Breast epithelium (tissue), 4 donors: Measurements from ENCODE around the gene UBE3B. TPM values are rescaled to one million over a fixed set of nuclear protein-coding genes. Genes with fewer than 3 reads are reported as not detected.

Source experiments
- DNase-seq, 2 donors: peaks; one replicate each; pipeline ENCODE4 v3.0.0-alpha.2; 2019; ENCODE audit warnings: low spot score in 2 of 2
- H3K27ac ChIP-seq, 2 donors: fragments of 200-600 bp; sonication (generic) in 1 of 2; one replicate each; pipeline ENCODE4 v1.5.1; 2016 to 2019; ENCODE audit warnings: mild to moderate bottlenecking in 1 of 2
- H3K27me3 ChIP-seq, 2 donors: fragments of 200-600 bp; sonication (generic) in 1 of 2; one replicate each; pipeline versions ENCODE4 v1.5.1 to v1.6.0; 2017 to 2019; ENCODE audit warnings: control low read depth in 1 of 2, mild to moderate bottlenecking in 1 of 2
- H3K36me3 ChIP-seq: fragments of 200-600 bp; one replicate; pipeline ENCODE4 v1.5.1; 2019
- H3K4me1 ChIP-seq, 2 donors: fragments of 200-600 bp; sonication (generic); one replicate each; pipeline ENCODE4 v1.5.1; 2016 to 2019; ENCODE audit warnings: control low read depth in 1 of 2
- H3K4me3 ChIP-seq, 3 donors: fragments of 200-600 bp; sonication (generic); 1 replicate in 2 of 3; 2 replicates in 1 of 3; pipeline ENCODE4 v1.5.1; 2016 to 2019; ENCODE audit warnings: mild to moderate bottlenecking in 3 of 3, moderate library complexity in 2 of 3
- H3K9me3 ChIP-seq, 2 donors: fragments of 200-600 bp; sonication (generic) in 1 of 2; one replicate each; pipeline ENCODE4 v1.5.1; 2016 to 2019; ENCODE audit warnings: control low read depth in 1 of 2
- POLR2A ChIP-seq: fragments of 450-650 bp; IDR thresholded peaks from one replicate; pipeline ENCODE4 v1.6.1; 2016; ENCODE audit warnings: antibody characterized with exemption, mild to moderate bottlenecking, moderate library complexity
- POLR2AphosphoS5 ChIP-seq, 3 donors: sonication (generic); formaldehyde crosslinking; IDR thresholded peaks; one replicate each; pipeline ENCODE4 v1.6.1; 2017; ENCODE audit warnings: antibody characterized with exemption in 3 of 3
- intact Hi-C: fragments of 100-400 bp; cut with DNase I; formaldehyde crosslinking; loops from one replicate; pipeline ENCODE4 v1.15.1; 2023; ENCODE audit warnings: low total_unique reads
- total RNA-seq, 3 donors: library from RNA; depleted of rRNA; stranded (reverse); fragments of >200 nt; gene quantifications; one replicate each; pipeline ENCODE4 v1.1.0, GENCODE V29; 2016
- TF ChIP-seq, protein P1 (sequence below), 3 donors: fragments of 450-650 bp; IDR thresholded peaks; one replicate each; pipeline ENCODE4 v1.5.1; 2016 to 2017; ENCODE audit warnings: antibody characterized with exemption in 3 of 3, mild to moderate bottlenecking in 3 of 3, moderate library complexity in 3 of 3

Gene UBE3B
- total RNA-seq, 3 donors from 2014 or later = 34.7 to 54.7 (median 47.7) TPM

- no peak for TF ChIP-seq POLR2AphosphoS5 (IDR thresholded peaks at IDR 0.05)
- TF ChIP-seq, protein P1, sequence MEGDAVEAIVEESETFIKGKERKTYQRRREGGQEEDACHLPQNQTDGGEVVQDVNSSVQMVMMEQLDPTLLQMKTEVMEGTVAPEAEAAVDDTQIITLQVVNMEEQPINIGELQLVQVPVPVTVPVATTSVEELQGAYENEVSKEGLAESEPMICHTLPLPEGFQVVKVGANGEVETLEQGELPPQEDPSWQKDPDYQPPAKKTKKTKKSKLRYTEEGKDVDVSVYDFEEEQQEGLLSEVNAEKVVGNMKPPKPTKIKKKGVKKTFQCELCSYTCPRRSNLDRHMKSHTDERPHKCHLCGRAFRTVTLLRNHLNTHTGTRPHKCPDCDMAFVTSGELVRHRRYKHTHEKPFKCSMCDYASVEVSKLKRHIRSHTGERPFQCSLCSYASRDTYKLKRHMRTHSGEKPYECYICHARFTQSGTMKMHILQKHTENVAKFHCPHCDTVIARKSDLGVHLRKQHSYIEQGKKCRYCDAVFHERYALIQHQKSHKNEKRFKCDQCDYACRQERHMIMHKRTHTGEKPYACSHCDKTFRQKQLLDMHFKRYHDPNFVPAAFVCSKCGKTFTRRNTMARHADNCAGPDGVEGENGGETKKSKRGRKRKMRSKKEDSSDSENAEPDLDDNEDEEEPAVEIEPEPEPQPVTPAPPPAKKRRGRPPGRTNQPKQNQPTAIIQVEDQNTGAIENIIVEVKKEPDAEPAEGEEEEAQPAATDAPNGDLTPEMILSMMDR (IDR thresholded peaks at IDR 0.05) = no peak
- TF ChIP-seq POLR2A = no peak
- no peak for DNase-seq
- peaks cover 30 to 47% of the 10 kb centered on the region in 2 donors for H3K4me1 ChIP-seq
- intact Hi-C loops = no loop called here
- peak overlapping the region; percentile 97 to 100 for H3K27ac ChIP-seq
- peak overlapping the region in 1 of 3 donors; percentile 60 for H3K4me3 ChIP-seq
- H3K9me3 ChIP-seq = no peaks in the 10 kb centered on the region
- H3K27me3 ChIP-seq = no peaks in the 10 kb centered on the region
- no peaks in the 10 kb centered on the region for H3K36me3 ChIP-seq
Measured at GRCh38 chr12:109461049-109461845, 16.2 kb upstream of the UBE3B start.

- H3K9me3 ChIP-seq = no peaks in the 10 kb centered on the region
- intact Hi-C loops = no loop called here
- H3K27me3 ChIP-seq = no peaks in the 10 kb centered on the region
- TF ChIP-seq POLR2AphosphoS5 (IDR thresholded peaks at IDR 0.05) (peak; percentile 54 to 80 (median 79)), POLR2A (no peak)
- peak overlapping the region in 1 of 3 donors; percentile 60 for H3K4me3 ChIP-seq
- H3K36me3 ChIP-seq = no peaks in the 10 kb centered on the region
- peaks cover 30 to 53% of the 10 kb centered on the region in 2 donors for H3K4me1 ChIP-seq
- peak overlapping the region; percentile 97 to 100 for H3K27ac ChIP-seq
- peak; percentile 80 to 97 for DNase-seq
Measured at GRCh38 chr12:109461846-109462756, 15.3 kb upstream of the UBE3B start.

DNA sequence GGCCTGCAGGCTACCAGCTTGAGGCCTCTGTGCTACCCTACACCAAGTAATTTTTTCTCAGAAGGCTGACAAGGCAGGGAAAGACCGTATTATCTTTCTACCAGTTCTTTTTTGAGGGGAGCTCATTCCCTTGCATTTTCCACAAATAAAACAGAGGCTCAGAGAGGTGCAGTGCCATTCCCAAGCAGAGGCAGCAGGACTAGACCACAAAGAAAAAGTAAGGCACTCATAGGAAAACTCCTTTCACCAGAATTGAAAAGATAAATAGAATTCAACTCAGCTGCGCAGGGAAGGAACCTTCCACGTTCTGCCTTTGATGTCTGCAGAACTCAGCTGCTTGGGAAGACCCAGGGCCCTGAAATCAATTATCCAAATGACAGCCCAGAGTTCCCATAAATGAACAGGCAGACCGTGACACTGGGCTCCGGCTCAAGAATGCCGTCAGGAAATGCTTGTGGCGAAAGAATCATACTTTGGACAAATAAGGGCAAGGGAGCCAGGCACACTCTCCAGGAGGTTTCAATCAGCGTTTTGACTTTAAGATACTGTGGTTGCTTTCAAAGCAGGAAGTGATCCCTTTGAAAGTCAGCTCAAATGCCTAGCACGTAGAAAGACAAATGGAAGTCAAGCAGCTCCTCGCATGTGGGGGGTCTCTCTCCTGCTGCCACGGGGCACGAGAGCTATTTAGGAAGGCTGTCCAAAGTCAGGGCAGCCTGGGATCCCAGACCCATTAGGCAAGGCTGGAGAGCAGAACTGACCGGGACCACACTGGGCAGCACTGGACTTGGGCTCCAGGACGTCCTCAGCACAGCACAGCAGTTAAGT, 14.4 kb upstream of the UBE3B start:
- peak; percentile 70 to 94 for DNase-seq
- Histone ChIP-seq H3K36me3 (no peaks in the 10 kb centered on the region), H3K9me3 (no peaks in the 10 kb centered on the region), H3K27ac (peak overlapping the region; percentile 97 to 100), H3K4me3 (peak overlapping the region; percentile 5 to 60 (median 19)), H3K4me1 (peaks cover 30 to 53% of the 10 kb centered on the region in 2 donors), H3K27me3 (no peaks in the 10 kb centered on the region)
- intact Hi-C loops = no loop called here
- TF ChIP-seq, protein P1 (IDR thresholded peaks at IDR 0.05) = peak in 1 of 3 donors; percentile 30
- TF ChIP-seq POLR2A (peak; percentile 43), POLR2AphosphoS5 (IDR thresholded peaks at IDR 0.05) (peak; percentile 88 to 97 (median 89))

DNA sequence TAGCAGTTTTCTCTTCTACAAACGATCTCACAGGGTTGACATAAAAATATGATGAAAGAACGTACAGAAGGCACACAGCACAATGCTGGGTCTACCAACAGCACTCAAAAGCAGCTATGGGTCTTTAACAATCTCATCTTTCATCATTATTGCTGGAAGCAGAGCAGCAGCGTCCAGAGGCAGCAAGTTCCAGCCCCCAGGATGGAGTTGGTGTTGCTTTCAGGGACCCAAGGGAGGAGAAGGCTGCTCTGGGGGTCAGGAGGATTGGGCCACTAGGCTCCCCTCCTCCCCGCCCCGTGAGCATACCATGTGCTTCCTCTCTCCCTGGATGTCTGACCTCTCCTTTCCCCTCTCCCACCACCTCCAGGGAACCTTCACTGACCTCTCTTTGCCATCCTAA, 13.7 kb upstream of the UBE3B start:
- no peaks in the 10 kb centered on the region for H3K36me3 ChIP-seq
- intact Hi-C loops = no loop called here
- peaks cover 30 to 53% of the 10 kb centered on the region in 2 donors for H3K4me1 ChIP-seq
- H3K27me3 ChIP-seq = no peaks in the 10 kb centered on the region
- H3K4me3 ChIP-seq = peak overlapping the region; percentile 5 to 60 (median 19)
- no peak for TF ChIP-seq POLR2A
- TF ChIP-seq, protein P1 (IDR thresholded peaks at IDR 0.05) = no peak
- TF ChIP-seq POLR2AphosphoS5 (IDR thresholded peaks at IDR 0.05) = no peak
- no peak for DNase-seq
- H3K9me3 ChIP-seq = no peaks in the 10 kb centered on the region
- H3K27ac ChIP-seq = peak overlapping the region; percentile 97 to 100
